RWPE2 (cell line): Measurements from ENCODE around the gene MSI2.

ENCODE experiments used
- ATAC-seq: fragments of 200-7000 bp; cut with Tn5 transposase; 3 replicates; pipeline ENCODE4 v1.9.1; 2021; ENCODE audit warnings: low read depth
- DNase-seq: peaks from one replicate; pipeline ENCODE4 v3.0.0-alpha.2; 2020; ENCODE audit warnings: low spot score
- H3K27ac ChIP-seq: fragments of 450-650 bp; 2 replicates; pipeline ENCODE4 v1.5.1; 2017; ENCODE audit warnings: mild to moderate bottlenecking; ENCODE audit not compliant: poor library complexity, severe bottlenecking
- H3K27me3 ChIP-seq: fragments of 250-450 bp; sonication (Bioruptor Pico); 2 replicates; pipeline ENCODE4 v1.5.1; 2021; ENCODE audit warnings: mild to moderate bottlenecking, moderate library complexity; ENCODE audit not compliant: insufficient read depth, poor library complexity, severe bottlenecking
- H3K36me3 ChIP-seq: fragments of 250-450 bp; sonication (Bioruptor Pico); 2 replicates; pipeline ENCODE4 v1.5.1; 2020; ENCODE audit warnings: low read depth, mild to moderate bottlenecking, moderate library complexity
- H3K4me1 ChIP-seq: fragments of 250-450 bp; sonication (Bioruptor Pico); 2 replicates; pipeline ENCODE4 v1.5.1; 2021; ENCODE audit warnings: mild to moderate bottlenecking, moderate library complexity; ENCODE audit not compliant: insufficient read depth, poor library complexity, severe bottlenecking
- H3K4me3 ChIP-seq: fragments of 250-450 bp; sonication (Bioruptor Pico); 2 replicates; pipeline ENCODE4 v1.5.1; 2021; ENCODE audit warnings: mild to moderate bottlenecking, moderate library complexity; ENCODE audit not compliant: severe bottlenecking
- H3K9me3 ChIP-seq: fragments of 250-450 bp; sonication (Bioruptor Pico); 2 replicates; pipeline ENCODE4 v1.5.1; 2021; ENCODE audit warnings: mild to moderate bottlenecking, moderate library complexity; ENCODE audit not compliant: severe bottlenecking
- TF ChIP-seq, protein P1 (sequence below): fragments of 450-650 bp; IDR thresholded peaks from one replicate; pipeline ENCODE4 v1.5.1; 2017; ENCODE audit warnings: mild to moderate bottlenecking, moderate library complexity; ENCODE audit not compliant: poor library complexity, severe bottlenecking

The MSI2 gene

DNA sequence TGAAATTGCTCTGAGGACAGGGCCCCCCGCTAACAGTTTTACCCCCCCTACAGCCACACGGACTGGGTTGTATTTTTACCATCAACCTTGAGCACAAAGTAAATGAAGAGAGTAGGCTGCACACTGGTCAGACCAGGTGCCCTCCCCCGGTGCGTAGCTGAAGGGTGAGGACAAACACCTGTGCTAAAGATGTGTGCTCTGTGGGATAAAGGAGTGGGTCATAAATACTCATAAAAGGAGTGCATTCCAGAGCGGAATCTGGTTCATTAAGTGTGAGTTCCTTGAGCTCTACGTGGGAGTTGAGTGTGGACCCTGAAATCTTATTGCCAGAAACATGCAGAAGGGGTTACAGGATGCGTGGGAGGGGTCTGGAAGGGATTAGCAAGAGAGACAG is 271.7 kb downstream of the MSI2 start:
- no peak overlapping the region for H3K27ac ChIP-seq

DNA sequence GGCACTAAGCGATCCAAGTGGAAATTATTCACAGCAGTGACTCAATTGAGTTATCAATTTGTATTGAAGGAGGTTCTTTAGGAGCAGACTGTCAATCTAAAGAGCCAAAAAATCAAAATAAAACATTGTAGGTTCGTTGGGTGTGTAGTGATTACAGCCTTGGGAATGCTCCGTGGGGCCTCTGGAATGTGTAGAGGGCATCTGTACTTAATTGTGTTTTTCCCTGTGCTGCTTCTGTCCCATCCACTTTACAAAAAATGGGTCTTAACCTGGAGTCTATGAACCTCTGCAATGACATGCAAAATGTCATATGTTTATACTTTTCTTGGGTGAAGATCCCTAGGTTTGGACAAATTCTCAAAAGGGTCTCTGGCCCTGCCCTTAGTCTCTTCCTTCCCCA is 273.7 kb downstream of the MSI2 start:
- no peak overlapping the region for H3K4me3 ChIP-seq
- peaks cover 5% of the 10 kb centered on the region for H3K4me1 ChIP-seq
- TF ChIP-seq, protein P1, sequence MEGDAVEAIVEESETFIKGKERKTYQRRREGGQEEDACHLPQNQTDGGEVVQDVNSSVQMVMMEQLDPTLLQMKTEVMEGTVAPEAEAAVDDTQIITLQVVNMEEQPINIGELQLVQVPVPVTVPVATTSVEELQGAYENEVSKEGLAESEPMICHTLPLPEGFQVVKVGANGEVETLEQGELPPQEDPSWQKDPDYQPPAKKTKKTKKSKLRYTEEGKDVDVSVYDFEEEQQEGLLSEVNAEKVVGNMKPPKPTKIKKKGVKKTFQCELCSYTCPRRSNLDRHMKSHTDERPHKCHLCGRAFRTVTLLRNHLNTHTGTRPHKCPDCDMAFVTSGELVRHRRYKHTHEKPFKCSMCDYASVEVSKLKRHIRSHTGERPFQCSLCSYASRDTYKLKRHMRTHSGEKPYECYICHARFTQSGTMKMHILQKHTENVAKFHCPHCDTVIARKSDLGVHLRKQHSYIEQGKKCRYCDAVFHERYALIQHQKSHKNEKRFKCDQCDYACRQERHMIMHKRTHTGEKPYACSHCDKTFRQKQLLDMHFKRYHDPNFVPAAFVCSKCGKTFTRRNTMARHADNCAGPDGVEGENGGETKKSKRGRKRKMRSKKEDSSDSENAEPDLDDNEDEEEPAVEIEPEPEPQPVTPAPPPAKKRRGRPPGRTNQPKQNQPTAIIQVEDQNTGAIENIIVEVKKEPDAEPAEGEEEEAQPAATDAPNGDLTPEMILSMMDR, result no peak
- no peak for ATAC-seq
- no peaks in the 10 kb centered on the region for H3K27me3 ChIP-seq
- no peaks in the 10 kb centered on the region for H3K9me3 ChIP-seq
- no peaks in the 10 kb centered on the region for H3K36me3 ChIP-seq
- DNase-seq, result no peak
- no peak overlapping the region for H3K27ac ChIP-seq

More for the DNA sequence above, 271.7 kb downstream of the MSI2 start:
- DNase-seq (no peak), ATAC-seq (no peak)
- peaks cover 19% of the 10 kb centered on the region for H3K4me1 ChIP-seq
- no peaks in the 10 kb centered on the region; the same call in 1 of the 2 replicates for H3K36me3 ChIP-seq
- no peaks in the 10 kb centered on the region for H3K27me3 ChIP-seq
- TF ChIP-seq, protein P1, result no peak
- H3K9me3 ChIP-seq, result no peaks in the 10 kb centered on the region
- no peak overlapping the region for H3K4me3 ChIP-seq

GRCh38 chr17:57530508-57530907 is 274.2 kb downstream of the MSI2 start:
- peaks cover 5% of the 10 kb centered on the region for H3K4me1 ChIP-seq
- no peak for DNase-seq
- H3K27ac ChIP-seq, result no peak overlapping the region

DNA sequence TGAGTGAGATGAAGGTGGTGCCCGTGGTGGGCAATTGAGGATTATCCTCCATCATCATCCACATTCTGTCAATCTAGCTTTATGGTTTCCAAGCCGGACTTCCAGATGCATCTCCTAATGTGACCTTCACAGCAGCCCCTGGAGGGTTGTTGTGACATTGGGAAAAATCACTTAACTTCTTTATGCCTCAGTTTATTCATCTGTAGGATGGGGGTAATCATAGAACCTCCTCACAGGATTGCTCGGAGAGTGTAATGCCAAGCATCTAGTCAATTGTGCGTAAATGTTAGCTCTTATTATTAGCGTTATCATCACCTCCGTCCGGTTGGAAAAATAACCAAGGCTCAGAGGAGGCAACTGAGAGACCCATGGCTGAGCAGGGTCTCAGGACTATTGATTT is 274.8 kb downstream of the MSI2 start:
- no peak overlapping the region for H3K27ac ChIP-seq
- no peaks in the 10 kb centered on the region for H3K36me3 ChIP-seq
- ATAC-seq, result no peak
- no peak overlapping the region for H3K4me3 ChIP-seq
- no peaks in the 10 kb centered on the region for H3K9me3 ChIP-seq
- H3K27me3 ChIP-seq, result no peaks in the 10 kb centered on the region
- DNase-seq, result no peak
- H3K4me1 ChIP-seq, result peaks cover 5% of the 10 kb centered on the region
- TF ChIP-seq, protein P1, result no peak

More at GRCh38 chr17:57530508-57530907, 274.2 kb downstream of the MSI2 start:
- Histone ChIP-seq H3K9me3 (no peaks in the 10 kb centered on the region), H3K36me3 (no peaks in the 10 kb centered on the region), H3K4me3 (no peak overlapping the region), H3K27me3 (no peaks in the 10 kb centered on the region)
- TF ChIP-seq, protein P1, result no peak
- ATAC-seq, result no peak

GRCh38 chr17:57531648-57532504 is 275.6 kb downstream of the MSI2 start:
- no peak for ATAC-seq
- no peak overlapping the region for H3K4me3 ChIP-seq
- TF ChIP-seq, protein P1, result no peak
- H3K36me3 ChIP-seq, result no peaks in the 10 kb centered on the region
- H3K4me1 ChIP-seq, result peaks cover 5% of the 10 kb centered on the region
- no peaks in the 10 kb centered on the region for H3K9me3 ChIP-seq
- no peak for DNase-seq
- no peak overlapping the region for H3K27ac ChIP-seq
- no peaks in the 10 kb centered on the region for H3K27me3 ChIP-seq
